SKM-1 treated with dmso at 0.1 percent for 144 hours (cell line): Measurements from ENCODE around the gene IGSF10.
A peak's percentile ranks its signal among the peaks of the same experiment; 100 is the strongest.
"Not testable (repeated sequence)": the region's sequence is repeated elsewhere in the genome, so short reads cannot be mapped to it uniquely, and the experiment has no call there.

ENCODE experiments used
- DNase-seq: peaks from one replicate; lab custom pipeline; 2025; ENCODE audit not compliant: unreplicated experiment; lab: John Stamatoyannopoulos, UW

The IGSF10 gene

GRCh38 chr3:151460774-151461450 lies at the start of gene IGSF10:
Gene IGSF10 (minus strand): TSS chr3:151461061. CDS start chr3:151458709, 2,352 bp downstream.
- DNase-seq = no peak

- not testable (repeated sequence) for DNase-seq
Measured at GRCh38 chr3:151509468-151510135, 48.7 kb upstream of the IGSF10 start.

- no peak for DNase-seq
Measured at GRCh38 chr3:151504606-151505005, 43.7 kb upstream of the IGSF10 start.

DNA sequence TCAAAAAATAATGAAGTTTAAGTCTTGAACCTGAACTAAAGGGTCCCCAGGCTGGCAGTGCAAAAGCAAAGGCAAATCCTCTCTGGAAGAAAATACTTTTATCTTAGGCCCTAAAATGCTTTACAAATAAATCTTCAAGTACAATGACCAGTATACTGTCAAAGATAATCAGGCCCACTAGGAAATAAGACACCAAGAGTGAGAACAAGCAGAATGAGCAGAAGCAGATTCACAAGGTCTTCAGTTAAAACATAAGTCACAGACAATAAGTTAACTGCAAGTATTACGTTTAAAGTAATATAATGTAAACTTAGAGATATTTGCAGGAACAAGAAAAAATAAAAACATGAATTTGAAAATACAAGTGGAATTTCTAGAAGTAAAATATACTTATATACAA lies 42.2 kb upstream of the IGSF10 start:
- DNase-seq = no peak

- no peak for DNase-seq
Measured at GRCh38 chr3:151501923-151502632, 41.2 kb upstream of the IGSF10 start.

- no peak for DNase-seq
Measured at GRCh38 chr3:151501171-151501922, 40.5 kb upstream of the IGSF10 start.

GRCh38 chr3:151499168-151499567 lies 38.3 kb upstream of the IGSF10 start:
- no peak for DNase-seq

- DNase-seq = no peak
Measured at GRCh38 chr3:151491525-151491924, 30.7 kb upstream of the IGSF10 start.

DNA sequence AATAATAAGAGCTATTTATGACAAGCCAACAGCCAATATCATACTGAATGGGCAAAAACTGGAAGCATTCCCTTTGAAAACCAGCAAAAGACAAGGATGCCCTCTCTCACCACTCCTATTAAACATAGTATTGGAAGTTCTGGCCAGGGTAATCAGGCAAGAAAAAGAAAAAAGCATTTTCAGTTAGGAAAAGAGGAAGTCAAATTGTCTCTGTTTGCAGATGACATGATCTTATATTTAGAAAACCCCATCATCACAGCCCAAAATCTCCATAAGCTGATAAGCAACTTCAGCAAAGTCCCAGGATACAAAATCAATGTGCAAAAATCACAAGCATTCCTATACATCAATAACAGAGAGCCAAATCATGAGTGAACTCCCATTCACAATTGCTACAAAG lies 27.0 kb upstream of the IGSF10 start:
- not testable (repeated sequence) for DNase-seq

- no peak for DNase-seq
Measured at GRCh38 chr3:151483961-151484520, 23.2 kb upstream of the IGSF10 start.

- DNase-seq = no peak
Measured at GRCh38 chr3:151483488-151483887, 22.6 kb upstream of the IGSF10 start.

- DNase-seq = no peak
Measured at GRCh38 chr3:151480492-151480891, 19.6 kb upstream of the IGSF10 start.

DNA sequence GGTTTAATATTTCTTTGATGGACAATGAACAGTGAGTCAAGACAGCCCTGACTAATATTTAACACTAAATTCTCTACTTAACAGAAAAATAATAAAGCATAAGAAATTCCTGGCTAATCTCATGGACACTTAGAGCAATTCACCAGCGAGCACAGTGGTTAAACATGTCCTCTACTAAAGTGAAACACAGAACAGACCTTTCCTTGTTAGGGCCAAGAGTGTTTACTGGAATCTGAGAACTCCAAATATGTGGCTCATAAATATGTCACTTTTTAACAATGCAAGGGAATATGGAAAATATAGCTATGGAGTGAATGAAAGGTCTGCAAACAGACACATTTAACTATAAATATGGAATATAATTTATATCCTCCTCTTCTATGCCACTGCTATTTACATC lies 18.6 kb upstream of the IGSF10 start:
- no peak for DNase-seq

DNA sequence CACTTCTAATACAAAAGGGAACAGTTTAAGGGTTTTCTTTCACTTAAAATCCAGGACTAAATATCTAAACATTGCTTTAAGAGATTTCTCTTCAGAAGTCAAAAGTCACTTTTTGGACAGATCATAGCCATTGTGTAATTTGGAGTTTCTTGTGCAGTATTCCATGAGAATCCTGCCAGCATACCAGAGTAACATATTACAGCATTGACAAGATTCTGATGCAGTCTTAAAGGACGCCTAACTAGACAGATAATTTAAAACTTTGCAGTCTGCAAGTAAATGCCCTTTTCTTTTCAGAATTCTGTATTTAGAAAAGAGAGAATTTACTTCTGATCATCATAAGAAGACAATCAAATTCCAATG lies 17.5 kb upstream of the IGSF10 start:
- no peak for DNase-seq

DNA sequence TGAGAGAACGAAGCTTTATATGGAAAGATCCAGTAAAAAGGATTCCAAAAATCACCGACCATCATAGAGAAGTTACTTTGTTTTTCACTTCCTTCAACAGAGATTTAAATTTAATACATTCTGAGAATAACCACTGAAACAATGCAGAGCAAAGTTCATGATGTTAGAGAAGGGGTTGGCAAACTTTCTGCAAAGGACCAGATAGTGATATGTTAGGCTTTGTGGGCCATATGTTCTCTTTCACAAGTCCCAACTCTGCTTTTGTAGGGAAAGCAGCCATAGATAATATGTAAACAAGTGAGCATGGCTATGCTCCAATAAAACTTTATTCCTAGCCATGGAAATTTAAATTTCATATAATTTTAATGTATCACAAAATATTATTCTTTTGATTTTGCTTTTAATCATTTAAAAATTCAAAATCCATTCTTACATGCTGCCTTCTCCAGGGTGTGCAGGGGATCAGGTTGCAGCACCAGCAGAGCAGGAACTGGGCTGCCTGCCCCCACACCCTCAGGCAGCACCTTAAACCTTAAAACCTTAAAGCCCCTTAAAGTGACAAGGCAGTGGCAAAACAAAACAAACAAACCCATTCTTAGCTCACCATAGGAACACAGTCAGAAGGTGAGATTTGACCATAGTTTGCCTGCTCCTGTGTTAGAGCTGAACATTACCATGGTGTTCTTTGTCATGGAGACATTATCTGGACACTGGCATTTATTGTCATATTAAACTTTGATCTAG lies 16.9 kb upstream of the IGSF10 start:
- DNase-seq = no peak

- DNase-seq = no peak
Measured at GRCh38 chr3:151476344-151477018, 15.6 kb upstream of the IGSF10 start.

- DNase-seq = peak; percentile 58
Measured at GRCh38 chr3:151468284-151468917, 7.5 kb upstream of the IGSF10 start.

- DNase-seq = peak; percentile 79
Measured at GRCh38 chr3:151467069-151467468, 6.2 kb upstream of the IGSF10 start.

DNA sequence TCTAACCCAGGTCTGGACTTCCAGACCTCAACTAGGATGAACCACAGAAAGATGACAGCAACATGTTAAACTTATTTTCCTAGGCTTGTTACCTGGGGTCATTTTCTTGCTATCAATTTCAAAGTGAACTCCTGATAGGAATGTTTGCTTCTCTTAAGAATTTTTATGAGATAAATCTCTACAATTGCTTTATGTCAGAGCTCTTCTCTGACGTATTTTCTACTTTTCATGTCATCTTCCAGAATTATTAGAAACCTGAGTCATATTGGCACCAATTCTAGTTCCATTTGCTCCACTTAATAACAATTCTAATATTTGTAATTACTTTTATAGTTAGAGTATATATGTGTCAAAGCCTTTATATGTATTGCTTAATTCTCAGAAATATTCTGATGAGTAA lies 2.1 kb upstream of the IGSF10 start:
- no peak for DNase-seq
